Mucosa of stomach (tissue), 1 donor: Measurements from ENCODE around the gene POLDIP3.
"Not testable (repeated sequence)": the region's sequence is repeated elsewhere in the genome, so short reads cannot be mapped to it uniquely, and the experiment has no call there.

Experiments used
- H3K27me3 ChIP-seq: one replicate; pipeline ENCODE4 v1.7.0; 2013; ENCODE audit warnings: mild to moderate bottlenecking, low read length; ENCODE audit not compliant: control insufficient read depth, insufficient read depth
- H3K36me3 ChIP-seq: one replicate; pipeline ENCODE4 v1.7.0; 2013; ENCODE audit warnings: low read length; ENCODE audit not compliant: control insufficient read depth, insufficient read depth
- H3K4me1 ChIP-seq: one replicate; pipeline ENCODE4 v1.7.0; 2013; ENCODE audit warnings: mild to moderate bottlenecking, low read length; ENCODE audit not compliant: control insufficient read depth, insufficient read depth
- H3K4me3 ChIP-seq: one replicate; pipeline ENCODE4 v1.7.0; 2013; ENCODE audit warnings: low read length
- H3K9ac ChIP-seq: one replicate; pipeline ENCODE4 v1.7.0; 2013; ENCODE audit warnings: mild to moderate bottlenecking, low read length, moderate library complexity
- H3K9me3 ChIP-seq: one replicate; pipeline ENCODE4 v1.7.0; 2013; ENCODE audit warnings: mild to moderate bottlenecking, low read length, moderate library complexity; ENCODE audit not compliant: control insufficient read depth
- donor health status: Pancreatic carcinoma.

POLDIP3 gene

GRCh38 chr22:42608823-42609361, 5.8 kb downstream of the POLDIP3 start:
- Histone ChIP-seq H3K4me3 (no peak overlapping the region), H3K9ac (peak overlapping the region; percentile 58), H3K36me3 (no peaks in the 10 kb centered on the region), H3K9me3 (no peaks in the 10 kb centered on the region), H3K4me1 (peaks cover 64% of the 10 kb centered on the region), H3K27me3 (no peaks in the 10 kb centered on the region)

GRCh38 chr22:42608136-42608822, 6.4 kb downstream of the POLDIP3 start:
- Histone ChIP-seq H3K9me3 (no peaks in the 10 kb centered on the region), H3K9ac (peak overlapping the region; percentile 58), H3K36me3 (no peaks in the 10 kb centered on the region), H3K4me1 (peaks cover 67% of the 10 kb centered on the region), H3K4me3 (no peak overlapping the region), H3K27me3 (no peaks in the 10 kb centered on the region)

DNA sequence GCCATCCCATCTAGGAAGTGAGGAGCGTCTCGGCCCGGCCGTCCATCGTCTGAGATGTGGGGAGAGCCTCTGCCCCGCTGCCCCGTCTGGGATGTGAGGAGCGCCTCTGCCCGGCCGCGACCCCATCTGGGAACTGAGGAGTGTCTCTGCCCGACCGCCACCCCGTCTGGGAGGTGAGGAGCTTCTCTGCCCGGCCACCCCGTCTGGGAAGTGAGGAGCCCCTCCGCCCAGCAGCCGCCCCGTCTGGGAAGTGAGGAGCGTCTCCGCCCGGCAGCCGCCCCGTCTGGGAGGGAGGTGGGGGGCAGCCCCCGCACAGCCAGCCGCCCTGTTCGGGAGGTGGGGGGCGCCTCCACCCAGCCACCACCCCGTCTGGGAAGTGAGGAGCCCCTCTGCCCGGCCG, 7.0 kb downstream of the POLDIP3 start:
- not testable (repeated sequence) for H3K36me3 ChIP-seq, H3K9me3 ChIP-seq, H3K27me3 ChIP-seq, H3K9ac ChIP-seq, H3K4me3 ChIP-seq
- peaks cover 67% of the 10 kb centered on the region for H3K4me1 ChIP-seq

DNA sequence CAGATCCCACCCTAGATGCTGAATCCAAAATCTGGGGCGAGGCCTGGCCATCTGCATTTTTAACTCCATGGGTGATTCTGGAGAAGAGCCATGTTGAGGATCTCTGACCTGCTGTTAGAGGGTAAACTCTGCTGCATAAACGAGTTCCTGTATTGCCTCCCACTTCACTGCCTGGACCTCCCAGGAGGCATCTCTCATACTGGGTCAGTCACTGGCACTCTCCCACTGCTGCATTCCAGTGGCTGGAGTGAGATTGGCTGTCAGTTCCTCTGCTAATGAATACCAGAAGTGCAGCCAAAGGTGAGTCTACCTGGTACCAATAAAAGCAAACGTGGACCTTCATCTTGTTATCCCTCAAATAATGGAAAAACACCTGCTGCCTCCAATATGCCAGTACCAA, 10.3 kb downstream of the POLDIP3 start:
- no peak overlapping the region for H3K9ac ChIP-seq
- no peaks in the 10 kb centered on the region for H3K9me3 ChIP-seq
- H3K4me3 ChIP-seq = no peak overlapping the region
- H3K27me3 ChIP-seq = no peaks in the 10 kb centered on the region
- H3K36me3 ChIP-seq = peaks cover 4% of the 10 kb centered on the region
- H3K4me1 ChIP-seq = peaks cover 48% of the 10 kb centered on the region

- Histone ChIP-seq H3K9ac (no peak overlapping the region), H3K27me3 (no peaks in the 10 kb centered on the region), H3K4me3 (no peak overlapping the region), H3K9me3 (no peaks in the 10 kb centered on the region), H3K4me1 (peaks cover 38% of the 10 kb centered on the region), H3K36me3 (peaks cover 11% of the 10 kb centered on the region)
Observed at GRCh38 chr22:42603427-42603826, 11.3 kb downstream of the POLDIP3 start.

GRCh38 chr22:42602470-42602869, 12.2 kb downstream of the POLDIP3 start:
- Histone ChIP-seq H3K4me1 (peaks cover 38% of the 10 kb centered on the region), H3K4me3 (no peak overlapping the region)

DNA sequence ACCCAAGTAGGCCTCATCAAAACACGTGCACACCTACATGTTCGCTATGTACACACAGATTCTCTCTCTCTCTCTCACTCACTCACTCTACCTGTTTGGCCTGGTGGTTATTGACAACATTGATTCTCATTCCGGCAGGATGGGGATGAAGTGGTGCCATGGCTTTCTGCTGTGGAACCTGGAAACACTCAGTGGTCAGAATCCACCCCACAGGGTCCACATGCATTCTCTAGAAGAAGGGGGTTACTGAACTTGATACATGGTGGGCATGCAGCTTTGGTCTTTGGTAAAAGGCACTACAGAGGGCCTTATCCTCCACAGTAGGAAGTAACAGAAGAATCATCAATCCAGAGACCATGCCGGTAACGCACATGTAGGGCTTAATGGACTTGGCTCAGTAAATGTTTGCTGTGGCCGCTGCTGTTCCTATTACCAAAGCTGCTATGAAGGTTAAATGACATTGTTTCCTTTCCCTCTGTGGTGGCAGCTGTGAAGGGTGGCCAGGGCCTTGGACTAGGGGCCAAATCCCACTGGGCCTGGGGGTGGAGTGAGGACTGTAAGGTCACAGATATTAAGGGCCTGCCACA, 12.7 kb downstream of the POLDIP3 start:
- no peak overlapping the region for H3K9ac ChIP-seq
- no peaks in the 10 kb centered on the region for H3K27me3 ChIP-seq
- no peak overlapping the region for H3K4me3 ChIP-seq
- peaks cover 38% of the 10 kb centered on the region for H3K4me1 ChIP-seq
- no peaks in the 10 kb centered on the region for H3K9me3 ChIP-seq
- peaks cover 15% of the 10 kb centered on the region for H3K36me3 ChIP-seq

More at GRCh38 chr22:42602470-42602869, 12.2 kb downstream of the POLDIP3 start:
- H3K36me3 ChIP-seq = peaks cover 12% of the 10 kb centered on the region
- peak overlapping the region; percentile 40 for H3K9ac ChIP-seq
- no peaks in the 10 kb centered on the region for H3K27me3 ChIP-seq
- H3K9me3 ChIP-seq = no peaks in the 10 kb centered on the region

DNA sequence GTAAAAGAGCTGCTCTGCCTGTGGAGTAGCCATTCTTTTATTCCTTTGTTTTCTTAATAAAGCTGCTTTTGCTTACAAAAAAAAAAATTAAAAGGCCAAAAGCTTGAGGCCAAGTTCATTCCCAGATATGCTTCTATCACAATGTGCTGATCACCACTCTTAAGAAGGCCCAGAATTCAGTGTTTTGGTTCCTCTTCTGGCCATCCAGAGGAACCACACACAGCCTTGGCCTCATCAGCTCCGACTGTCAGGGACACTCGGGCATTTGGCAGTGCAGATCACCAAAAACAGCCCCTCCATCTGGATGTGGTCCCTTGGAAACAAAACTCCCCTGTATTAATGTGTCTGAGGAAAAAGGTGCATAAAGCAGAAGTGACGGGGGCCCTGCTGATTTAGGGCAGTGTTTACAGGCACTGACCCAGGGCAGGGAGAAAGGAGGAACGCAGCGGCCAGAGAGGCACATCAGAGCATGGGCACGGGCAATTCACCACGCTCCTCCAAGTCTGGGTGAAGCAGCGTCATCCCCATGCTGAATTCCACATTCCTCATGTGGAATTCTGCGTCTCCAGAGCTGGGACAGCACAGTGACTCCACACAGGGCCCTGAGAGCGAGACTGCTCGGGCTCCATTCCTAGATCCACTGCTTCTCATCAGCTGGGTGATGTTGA, 17.7 kb downstream of the POLDIP3 start:
- Histone ChIP-seq H3K9ac (no peak overlapping the region), H3K4me3 (no peak overlapping the region), H3K4me1 (peaks cover 4% of the 10 kb centered on the region), H3K9me3 (no peaks in the 10 kb centered on the region), H3K36me3 (peaks cover 40% of the 10 kb centered on the region), H3K27me3 (no peaks in the 10 kb centered on the region)

DNA sequence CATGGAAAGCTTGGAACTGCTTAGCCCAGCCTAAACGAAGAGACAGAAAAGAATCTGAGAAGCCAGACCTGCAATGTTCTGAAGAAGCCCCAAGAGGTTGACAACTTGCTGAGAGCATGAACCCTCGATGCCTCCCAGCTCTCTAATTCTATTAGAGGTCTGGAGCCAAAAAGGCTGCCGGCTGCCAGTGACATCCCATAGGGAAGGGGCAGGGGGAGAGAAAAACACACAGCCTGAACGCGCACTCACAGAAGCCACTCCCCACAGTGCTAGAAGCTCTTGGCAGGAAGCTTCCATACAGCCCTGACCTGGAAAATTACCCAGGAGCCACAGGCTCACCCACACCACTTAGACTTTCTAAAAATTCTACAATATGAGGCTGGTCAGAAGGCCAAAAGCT, 18.3 kb downstream of the POLDIP3 start:
- peaks cover 43% of the 10 kb centered on the region for H3K36me3 ChIP-seq
- H3K9ac ChIP-seq = no peak overlapping the region
- H3K9me3 ChIP-seq = no peaks in the 10 kb centered on the region
- peaks cover 4% of the 10 kb centered on the region for H3K4me1 ChIP-seq
- H3K27me3 ChIP-seq = no peaks in the 10 kb centered on the region
- no peak overlapping the region for H3K4me3 ChIP-seq

GRCh38 chr22:42595434-42595833, 19.2 kb downstream of the POLDIP3 start:
- no peak overlapping the region for H3K4me3 ChIP-seq
- no peaks in the 10 kb centered on the region for H3K27me3 ChIP-seq
- no peak overlapping the region for H3K9ac ChIP-seq
- peaks cover 45% of the 10 kb centered on the region for H3K36me3 ChIP-seq
- peaks cover 7% of the 10 kb centered on the region for H3K4me1 ChIP-seq
- H3K9me3 ChIP-seq = no peaks in the 10 kb centered on the region

DNA sequence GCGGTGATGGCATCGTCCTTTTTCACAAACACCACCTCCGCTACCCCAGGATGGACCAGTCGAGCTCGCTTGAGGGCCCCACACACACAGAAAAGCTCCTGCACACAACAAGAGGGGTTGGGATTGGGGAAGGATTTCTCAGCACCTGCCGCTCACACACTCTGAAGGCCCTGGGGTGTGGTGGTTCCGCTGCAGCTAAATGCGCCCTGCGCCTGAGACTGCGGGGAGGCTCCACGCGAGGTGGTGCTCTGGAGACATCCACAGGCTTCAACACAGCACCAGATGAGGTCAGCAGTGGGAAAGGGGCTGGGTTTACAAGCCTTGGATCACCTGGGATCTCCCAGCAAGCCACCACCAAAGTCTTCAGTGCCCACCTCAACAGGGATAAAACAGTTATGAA, 22.7 kb downstream of the POLDIP3 start:
- H3K36me3 ChIP-seq = peaks cover 38% of the 10 kb centered on the region
- no peaks in the 10 kb centered on the region for H3K27me3 ChIP-seq
- H3K4me3 ChIP-seq = no peak overlapping the region
- no peaks in the 10 kb centered on the region for H3K9me3 ChIP-seq
- H3K4me1 ChIP-seq = peaks cover 7% of the 10 kb centered on the region
- H3K9ac ChIP-seq = no peak overlapping the region

GRCh38 chr22:42587588-42588175, 27.0 kb downstream of the POLDIP3 start:
- H3K9me3 ChIP-seq = no peaks in the 10 kb centered on the region
- no peak overlapping the region for H3K4me3 ChIP-seq
- H3K36me3 ChIP-seq = peaks cover 25% of the 10 kb centered on the region
- no peak overlapping the region for H3K9ac ChIP-seq
- no peaks in the 10 kb centered on the region for H3K27me3 ChIP-seq
- H3K4me1 ChIP-seq = peaks cover 15% of the 10 kb centered on the region
